ENCODE results near the gene PDPN. TPM values are rescaled to one million over a fixed set of nuclear protein-coding genes. Genes with fewer than 3 reads are reported as not detected.

PDPN gene
- polyA plus RNA-seq, 1 of the 3 experiments (the other 2 are of a cell fraction): not detected

GRCh38 chr1:13543451-13544220 is 40.0 kb upstream of the PDPN start:
- no peak overlapping the region; a peak in 1 of 4 replicates for H3K4me3 ChIP-seq (ENCODE audit: low read depth in 2 of 2, low read length in 1 of 2)
- peak overlapping the region; percentile 33; the same call in 1 of the 2 replicates for H3K4me2 ChIP-seq
- no peak overlapping the region for H3K27ac ChIP-seq (ENCODE audit: low read depth in 2 of 2, low read length in 1 of 2)
- H3K36me3 ChIP-seq (replicated peaks in 1 of 2; ENCODE audit: control insufficient read depth in 1 of 2, insufficient read depth in 2 of 2, low read length in 1 of 2): no peaks in the 10 kb centered on the region
- H3K9ac ChIP-seq: no peak overlapping the region
- H4K20me1 ChIP-seq (ENCODE audit: insufficient read depth): no peaks in the 10 kb centered on the region
- no peaks in the 10 kb centered on the region for H3K9me3 ChIP-seq
- H3K4me1 ChIP-seq (ENCODE audit: control insufficient read depth in 1 of 2, insufficient read depth in 2 of 2, low read depth in 1 of 2, low read length in 1 of 2): no peaks in the 10 kb centered on the region
- H3K27me3 ChIP-seq (ENCODE audit: insufficient read depth): no peaks in the 10 kb centered on the region; the same call in 1 of the 2 replicates
- DNase-seq: peak; percentile 54
- H3K9me2 ChIP-seq: no peaks in the 10 kb centered on the region
- ChIA-PET POLR2A (no interaction called here), CTCF (interaction anchor here (0.8 to 1.0 kb wide), 3 partner anchors 36 to 719 kb away, joined by 3 to 5 read pairs (median 3); no protein-coding TSS in a partner anchor)
- peak overlapping the region; percentile 32; the same call in 1 of the 2 replicates for H2AFZ ChIP-seq (ENCODE audit: low read depth)
- no peaks in the 10 kb centered on the region for H3F3A ChIP-seq (replicated peaks; ENCODE audit: insufficient read depth)
- TF ChIP-seq RFX5 (IDR thresholded peaks at IDR 0.05; ENCODE audit: low read length): no peak
- TF ChIP-seq RXRA (IDR thresholded peaks at IDR 0.05; ENCODE audit: borderline replicate concordance, low read depth): no peak
- TF ChIP-seq USF1 (IDR thresholded peaks at IDR 0.05; ENCODE audit: borderline replicate concordance, low read depth): no peak
- 0 out of 2 replicates have a peak, but pooled peaks have one; percentile 21 for TF ChIP-seq RAD21 (IDR thresholded peaks at IDR 0.05; ENCODE audit: low read length)
- no peak for TF ChIP-seq GABPA (IDR thresholded peaks at IDR 0.05; ENCODE audit: low read depth)
- TF ChIP-seq FOSL2 (IDR thresholded peaks at IDR 0.05; ENCODE audit: borderline replicate concordance, low read depth): no peak
- TF ChIP-seq, protein P1, sequence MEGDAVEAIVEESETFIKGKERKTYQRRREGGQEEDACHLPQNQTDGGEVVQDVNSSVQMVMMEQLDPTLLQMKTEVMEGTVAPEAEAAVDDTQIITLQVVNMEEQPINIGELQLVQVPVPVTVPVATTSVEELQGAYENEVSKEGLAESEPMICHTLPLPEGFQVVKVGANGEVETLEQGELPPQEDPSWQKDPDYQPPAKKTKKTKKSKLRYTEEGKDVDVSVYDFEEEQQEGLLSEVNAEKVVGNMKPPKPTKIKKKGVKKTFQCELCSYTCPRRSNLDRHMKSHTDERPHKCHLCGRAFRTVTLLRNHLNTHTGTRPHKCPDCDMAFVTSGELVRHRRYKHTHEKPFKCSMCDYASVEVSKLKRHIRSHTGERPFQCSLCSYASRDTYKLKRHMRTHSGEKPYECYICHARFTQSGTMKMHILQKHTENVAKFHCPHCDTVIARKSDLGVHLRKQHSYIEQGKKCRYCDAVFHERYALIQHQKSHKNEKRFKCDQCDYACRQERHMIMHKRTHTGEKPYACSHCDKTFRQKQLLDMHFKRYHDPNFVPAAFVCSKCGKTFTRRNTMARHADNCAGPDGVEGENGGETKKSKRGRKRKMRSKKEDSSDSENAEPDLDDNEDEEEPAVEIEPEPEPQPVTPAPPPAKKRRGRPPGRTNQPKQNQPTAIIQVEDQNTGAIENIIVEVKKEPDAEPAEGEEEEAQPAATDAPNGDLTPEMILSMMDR (IDR thresholded peaks at IDR 0.05): peak; percentile 58
- no peak for TF ChIP-seq POLR2AphosphoS5 (IDR thresholded peaks at IDR 0.05; ENCODE audit: low read depth, low read length)
- H3K79me2 ChIP-seq (ENCODE audit: insufficient read depth): no peaks in the 10 kb centered on the region
- WGBS (ENCODE audit: low lambda C conversion rate): 14% methylated on average over 18 of the region's 20 CpGs

- ChIA-PET CTCF (interaction anchor here (0.8 to 1.0 kb wide), 2 partner anchors 122 to 719 kb away, joined by 3 to 5 read pairs; no protein-coding TSS in a partner anchor), POLR2A (no interaction called here)
- H2AFZ ChIP-seq (ENCODE audit: low read depth): no peak overlapping the region
- no peaks in the 10 kb centered on the region for H3K36me3 ChIP-seq (replicated peaks in 1 of 2; ENCODE audit: control insufficient read depth in 1 of 2, insufficient read depth in 2 of 2, low read length in 1 of 2)
- DNase-seq: no peak
- no peak overlapping the region for H3K4me3 ChIP-seq (ENCODE audit: low read depth in 2 of 2, low read length in 1 of 2)
- no peaks in the 10 kb centered on the region for H3K9me3 ChIP-seq
- no peaks in the 10 kb centered on the region for H3K9me2 ChIP-seq
- H3K9ac ChIP-seq: no peak overlapping the region
- no peaks in the 10 kb centered on the region for H4K20me1 ChIP-seq (ENCODE audit: insufficient read depth)
- H3K4me1 ChIP-seq (ENCODE audit: control insufficient read depth in 1 of 2, insufficient read depth in 2 of 2, low read depth in 1 of 2, low read length in 1 of 2): no peaks in the 10 kb centered on the region
- no peaks in the 10 kb centered on the region; the same call in 1 of the 2 replicates for H3K27me3 ChIP-seq (ENCODE audit: insufficient read depth)
- no peak overlapping the region for H3K27ac ChIP-seq (ENCODE audit: low read depth in 2 of 2, low read length in 1 of 2)
- 2% methylated on average over 4 of the region's 5 CpGs for WGBS (ENCODE audit: low lambda C conversion rate)
- 0 out of 2 replicates have a peak overlapping the region, but pooled peaks have one; percentile 33 for H3K4me2 ChIP-seq
- no peaks in the 10 kb centered on the region for H3F3A ChIP-seq (replicated peaks; ENCODE audit: insufficient read depth)
- no peaks in the 10 kb centered on the region for H3K79me2 ChIP-seq (ENCODE audit: insufficient read depth)
- TF ChIP-seq SMC3 (IDR thresholded peaks at IDR 0.05; ENCODE audit: low read depth, low read length): no peak
- no peak for TF ChIP-seq FOXJ3 (CRISPR knock-in tag; IDR thresholded peaks at IDR 0.05)
- no peak for TF ChIP-seq NFIC (IDR thresholded peaks at IDR 0.05; ENCODE audit: borderline replicate concordance)
- no peak for TF ChIP-seq TEAD4 (IDR thresholded peaks at IDR 0.05; ENCODE audit: borderline replicate concordance, insufficient read depth)
- TF ChIP-seq SIN3A (IDR thresholded peaks at IDR 0.05; ENCODE audit: borderline replicate concordance, low read depth, low read length): no peak
- TF ChIP-seq JUND (IDR thresholded peaks at IDR 0.05): no peak
- TF ChIP-seq, protein P1 (IDR thresholded peaks at IDR 0.05): no peak
- no peak for TF ChIP-seq IRF3 (IDR thresholded peaks at IDR 0.05; ENCODE audit: low read depth, low read length)
- TF ChIP-seq TCF12 (IDR thresholded peaks at IDR 0.05): no peak
- TF ChIP-seq MXI1 (IDR thresholded peaks at IDR 0.05; ENCODE audit: low read depth, low read length): no peak
- TF ChIP-seq ZBTB33 (IDR thresholded peaks at IDR 0.05; ENCODE audit: borderline replicate concordance, low read depth): no peak
- TF ChIP-seq POLR2AphosphoS5 (IDR thresholded peaks at IDR 0.05; ENCODE audit: low read depth, low read length): no peak
- TF ChIP-seq CHD2 (IDR thresholded peaks at IDR 0.05; ENCODE audit: low read length, partially characterized antibody): no peak
Measured at GRCh38 chr1:13544221-13544556, 39.4 kb upstream of the PDPN start.
